Suprapubic skin (tissue), 4 donors: ENCODE data around the gene SYNDIG1. TPM values are rescaled to one million over a fixed set of nuclear protein-coding genes. Genes with fewer than 3 reads are reported as not detected.

Experiments used
- DNase-seq, 2 donors: peaks; one replicate each; pipeline ENCODE4 v3.0.0-alpha.2; 2019; ENCODE audit warnings: low spot score in 2 of 2
- H3K27ac ChIP-seq: fragments of 200-600 bp; sonication (generic); one replicate; pipeline ENCODE4 v1.5.1; 2019
- H3K27me3 ChIP-seq: fragments of 200-600 bp; sonication (generic); one replicate; pipeline ENCODE4 v1.5.1; 2019
- H3K36me3 ChIP-seq: fragments of 200-600 bp; sonication (generic); one replicate; pipeline ENCODE4 v1.5.1; 2019
- H3K4me1 ChIP-seq: fragments of 200-600 bp; sonication (generic); one replicate; pipeline ENCODE4 v1.5.1; 2019
- H3K4me3 ChIP-seq: fragments of 200-600 bp; sonication (generic); one replicate; pipeline ENCODE4 v1.5.1; 2019; ENCODE audit warnings: mild to moderate bottlenecking
- H3K9me3 ChIP-seq: fragments of 200-600 bp; sonication (generic); one replicate; pipeline ENCODE4 v1.5.1; 2019
- CTCF ChIP-seq, 2 donors: fragments of 200-600 bp in 1 of 2; fragments of 450-650 bp in 1 of 2; sonication (generic) in 1 of 2; IDR thresholded peaks; one replicate each; pipeline ENCODE4 v1.5.1; 2016 to 2019; ENCODE audit warnings: antibody characterized with exemption in 2 of 2, mild to moderate bottlenecking in 1 of 2, moderate library complexity in 1 of 2
- EP300 ChIP-seq: sonication (generic); formaldehyde crosslinking; IDR thresholded peaks from one replicate; pipeline ENCODE4 v1.6.1; 2017; ENCODE audit warnings: antibody characterized with exemption
- POLR2A ChIP-seq, 2 donors: fragments of 450-650 bp; IDR thresholded peaks; one replicate each; pipeline ENCODE4 v1.6.1; 2017; ENCODE audit warnings: antibody characterized with exemption in 2 of 2, mild to moderate bottlenecking in 2 of 2, moderate library complexity in 2 of 2
- POLR2AphosphoS5 ChIP-seq, 3 donors: sonication (generic); formaldehyde crosslinking; IDR thresholded peaks; one replicate each; pipeline ENCODE4 v1.6.1; 2017; ENCODE audit warnings: antibody characterized with exemption in 3 of 3
- WGBS: methylation state at CpG from one replicate; pipeline ENCODE4 v1.1.5; 2018; 5-methylcytosine and 5-hydroxymethylcytosine counted together
- total RNA-seq, 4 donors: library from RNA; depleted of rRNA; stranded (reverse); fragments of >200 nt; gene quantifications; one replicate each; pipeline ENCODE4 v1.1.0, GENCODE V29; 2016

Gene SYNDIG1
- total RNA-seq, 4 donors from 2014 or later: not detected

GRCh38 chr20:24437196-24438082 lies 32.0 kb upstream of the SYNDIG1 start:
- peaks cover 7% of the 10 kb centered on the region for H3K27me3 ChIP-seq
- 70% methylated on average over 8 of the region's 8 CpGs for WGBS
- H3K27ac ChIP-seq: no peak overlapping the region
- H3K4me1 ChIP-seq: no peaks in the 10 kb centered on the region
- no peak for DNase-seq
- no peaks in the 10 kb centered on the region for H3K36me3 ChIP-seq
- TF ChIP-seq CTCF (IDR thresholded peaks at IDR 0.05): no peak
- no peak for TF ChIP-seq POLR2A (IDR thresholded peaks at IDR 0.05)
- TF ChIP-seq EP300: no peak
- TF ChIP-seq POLR2AphosphoS5 (IDR thresholded peaks at IDR 0.05): no peak
- no peaks in the 10 kb centered on the region for H3K9me3 ChIP-seq
- no peak overlapping the region for H3K4me3 ChIP-seq

GRCh38 chr20:24438331-24438730 lies 31.1 kb upstream of the SYNDIG1 start:
- no peak overlapping the region for H3K27ac ChIP-seq
- no peak overlapping the region for H3K4me3 ChIP-seq
- peaks cover 7% of the 10 kb centered on the region for H3K27me3 ChIP-seq
- H3K36me3 ChIP-seq: no peaks in the 10 kb centered on the region
- no peaks in the 10 kb centered on the region for H3K4me1 ChIP-seq
- 75% methylated on average over 2 of the region's 2 CpGs for WGBS
- no peaks in the 10 kb centered on the region for H3K9me3 ChIP-seq
- DNase-seq: no peak
- TF ChIP-seq POLR2AphosphoS5 (IDR thresholded peaks at IDR 0.05) (no peak), POLR2A (IDR thresholded peaks at IDR 0.05) (no peak), EP300 (no peak), CTCF (IDR thresholded peaks at IDR 0.05) (no peak)

GRCh38 chr20:24439737-24440387 lies 29.6 kb upstream of the SYNDIG1 start:
- H3K36me3 ChIP-seq: no peaks in the 10 kb centered on the region
- WGBS: 68% methylated on average over 7 of the region's 7 CpGs
- no peaks in the 10 kb centered on the region for H3K9me3 ChIP-seq
- TF ChIP-seq CTCF (IDR thresholded peaks at IDR 0.05) (no peak), EP300 (no peak), POLR2AphosphoS5 (IDR thresholded peaks at IDR 0.05) (no peak), POLR2A (IDR thresholded peaks at IDR 0.05) (no peak)
- H3K4me3 ChIP-seq: no peak overlapping the region
- no peak overlapping the region for H3K27ac ChIP-seq
- H3K27me3 ChIP-seq: peaks cover 7% of the 10 kb centered on the region
- no peaks in the 10 kb centered on the region for H3K4me1 ChIP-seq
- DNase-seq: peak in 1 of 2 donors; percentile 69

GRCh38 chr20:24441661-24442060 lies 27.8 kb upstream of the SYNDIG1 start:
- no peak for DNase-seq
- Histone ChIP-seq H3K27ac (no peak overlapping the region), H3K9me3 (no peaks in the 10 kb centered on the region), H3K4me1 (no peaks in the 10 kb centered on the region), H3K36me3 (no peaks in the 10 kb centered on the region), H3K4me3 (no peak overlapping the region), H3K27me3 (peaks cover 7% of the 10 kb centered on the region)
- WGBS: 80% methylated on average over 9 of the region's 9 CpGs
- TF ChIP-seq POLR2AphosphoS5 (IDR thresholded peaks at IDR 0.05): no peak
- no peak for TF ChIP-seq POLR2A (IDR thresholded peaks at IDR 0.05)
- no peak for TF ChIP-seq EP300
- TF ChIP-seq CTCF (IDR thresholded peaks at IDR 0.05): no peak

- H3K27me3 ChIP-seq: peaks cover 7% of the 10 kb centered on the region
- DNase-seq: no peak
- no peak overlapping the region for H3K4me3 ChIP-seq
- no peak overlapping the region for H3K27ac ChIP-seq
- 94% methylated on average over 2 of the region's 3 CpGs for WGBS
- H3K36me3 ChIP-seq: no peaks in the 10 kb centered on the region
- no peaks in the 10 kb centered on the region for H3K9me3 ChIP-seq
- no peaks in the 10 kb centered on the region for H3K4me1 ChIP-seq
- TF ChIP-seq POLR2A (IDR thresholded peaks at IDR 0.05): no peak
- TF ChIP-seq POLR2AphosphoS5 (IDR thresholded peaks at IDR 0.05): no peak
- no peak for TF ChIP-seq CTCF (IDR thresholded peaks at IDR 0.05)
- TF ChIP-seq EP300: no peak
These were observed 26.5 kb upstream of the SYNDIG1 start for GRCh38 chr20:24442909-24443308.
